Left lobe of liver (tissue), 2 donors: ENCODE data around the gene NBPF6. TPM values are rescaled to one million over a fixed set of nuclear protein-coding genes. Genes with fewer than 3 reads are reported as not detected.
A peak's percentile ranks its signal among the peaks of the same experiment; 100 is the strongest.
"Not testable (repeated sequence)": the region's sequence is repeated elsewhere in the genome, so short reads cannot be mapped to it uniquely, and the experiment has no call there.

Experiments
- ATAC-seq: fragments of 200-7000 bp; cut with Tn5 transposase; one replicate; pipeline ENCODE4 v1.9.1; 2020; ENCODE audit warnings: mild to moderate bottlenecking, moderate library complexity
- DNase-seq: peaks from one replicate; pipeline ENCODE4 v3.0.0-alpha.2; 2020; ENCODE audit warnings: low spot score
- total RNA-seq: library from RNA; stranded (reverse); gene quantifications from one replicate; pipeline ENCODE4 v1.2.1, GENCODE V29; 2021
- donor health status: DM: no; HTN: no; CAD: no; lungs with moderate emphysema.
- donor health status: DM: no; HTN: yes; CAD: no.

NBPF6 gene
- total RNA-seq, 1 donor from 2014 or later, result not detected

DNA sequence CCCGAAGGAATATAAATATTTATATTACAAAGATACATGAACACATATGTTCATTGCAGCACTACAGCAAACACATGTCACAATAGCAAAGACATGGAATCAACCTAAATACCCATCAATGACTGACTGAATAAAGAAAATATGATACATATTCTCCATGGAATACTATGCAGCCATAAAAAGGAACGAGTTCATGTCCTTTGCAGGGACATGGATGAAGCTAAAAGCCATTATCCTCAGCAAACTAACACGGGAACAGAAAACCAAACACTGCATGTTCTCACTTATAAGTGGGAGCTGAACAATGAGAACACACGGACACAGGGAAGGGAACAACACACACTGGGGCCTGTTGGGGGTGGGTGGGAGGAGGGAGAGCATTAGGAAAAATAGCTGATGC, 46.7 kb downstream of the NBPF6 start:
- not testable (repeated sequence) for ATAC-seq, DNase-seq

DNA sequence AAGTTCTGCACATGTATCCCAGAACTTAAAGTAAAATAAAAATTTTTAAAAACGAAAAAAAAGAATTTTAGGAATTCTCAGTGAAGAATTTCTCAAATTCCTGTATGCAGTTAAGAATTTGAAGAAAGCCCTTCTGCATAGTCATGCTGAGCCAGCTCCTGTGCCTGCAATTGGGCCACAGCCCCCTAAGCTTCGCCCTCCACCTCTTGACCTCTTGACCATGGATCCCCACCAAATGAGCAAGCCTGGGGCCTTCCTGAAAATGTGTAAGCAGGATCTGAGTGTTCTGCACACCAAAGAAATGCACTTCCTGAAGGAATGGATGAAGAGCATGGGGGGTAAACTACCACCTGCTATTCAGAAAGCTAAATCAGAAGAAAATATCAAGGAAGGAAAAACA, 52.0 kb downstream of the NBPF6 start:
- ATAC-seq, result no peak
- DNase-seq, result no peak

DNA sequence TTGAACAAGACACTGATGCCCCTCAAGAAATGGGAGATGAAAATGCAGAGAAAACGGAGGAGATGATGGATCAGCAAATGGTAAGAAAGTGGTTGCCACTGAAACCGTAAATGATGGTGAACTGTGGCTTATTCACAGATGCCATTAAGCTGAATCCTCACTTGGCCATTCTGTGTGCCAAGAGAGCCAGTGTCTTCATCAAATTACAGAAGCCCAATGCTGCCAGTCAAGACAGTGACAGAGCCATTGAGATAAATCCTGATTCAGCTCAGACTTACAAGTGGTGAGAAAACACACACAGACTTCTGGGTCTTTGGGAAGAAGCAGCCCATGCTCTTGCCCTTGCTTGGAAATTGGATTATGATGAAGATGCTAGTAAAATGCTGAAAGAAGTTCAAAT, 52.5 kb downstream of the NBPF6 start:
- DNase-seq (no peak), ATAC-seq (no peak)

DNA sequence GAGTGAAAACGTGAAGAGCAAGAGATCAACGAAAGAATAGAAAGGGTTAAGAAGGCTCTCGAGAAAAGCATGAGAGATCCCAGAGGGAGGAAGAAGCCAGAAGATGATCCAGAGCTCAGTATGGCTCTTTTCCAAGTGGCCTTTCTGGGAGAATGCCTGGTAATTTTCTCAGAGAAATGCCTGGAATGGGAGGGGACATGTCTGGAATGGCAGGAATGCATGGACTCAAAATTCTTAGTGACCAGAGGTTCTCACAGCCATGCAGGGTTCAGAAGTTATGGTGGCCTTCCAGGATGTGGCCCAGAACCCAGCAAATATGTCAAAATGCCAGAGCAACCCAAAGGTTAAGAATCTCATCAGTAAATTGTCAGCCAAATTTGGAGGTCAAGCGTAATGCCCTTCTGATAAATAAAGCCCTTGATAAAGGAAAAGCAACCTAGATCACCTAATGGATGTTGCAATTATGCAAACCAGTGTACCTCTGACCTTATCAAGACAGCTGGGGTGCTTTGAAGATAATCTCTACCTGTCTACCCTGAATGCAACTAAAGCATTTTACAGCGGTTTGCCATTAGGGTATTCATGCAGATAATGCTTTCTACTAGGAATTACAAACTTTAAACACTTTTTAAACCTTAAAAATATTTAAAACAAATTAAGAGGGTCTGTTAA, 53.1 kb downstream of the NBPF6 start:
- ATAC-seq (no peak), DNase-seq (no peak)

DNA sequence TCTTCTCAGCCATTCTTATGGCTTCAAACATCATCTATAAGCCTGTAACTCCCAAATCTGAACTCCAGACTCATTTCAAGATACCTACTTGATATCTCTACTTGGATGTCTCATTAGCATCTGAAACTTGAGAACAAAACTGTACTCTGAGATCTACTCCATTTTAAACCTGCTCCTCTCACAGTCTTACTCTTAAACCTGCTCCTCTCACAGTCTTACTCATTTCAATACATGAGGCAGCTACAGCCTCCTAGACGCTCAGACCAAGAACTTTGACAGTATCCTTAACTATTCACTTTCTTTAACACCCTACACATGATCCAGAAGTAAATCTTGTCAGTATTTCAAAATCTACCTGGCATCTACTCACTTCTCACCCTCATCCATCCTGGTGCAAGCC, 54.3 kb downstream of the NBPF6 start:
- no peak for ATAC-seq
- no peak for DNase-seq

DNA sequence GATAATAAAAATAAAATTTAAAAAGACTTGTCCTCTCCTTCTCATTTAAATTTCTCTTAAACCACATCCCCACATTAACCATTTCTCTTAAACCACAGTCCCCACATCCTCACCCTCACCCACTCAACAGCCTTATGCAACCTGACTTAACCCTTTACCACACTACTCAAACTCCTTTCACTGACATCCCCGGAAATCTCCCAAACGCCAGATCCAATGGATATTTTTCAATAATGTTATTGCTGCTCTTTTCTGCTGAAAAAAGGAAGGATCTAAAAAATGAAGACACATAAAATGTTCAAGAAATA, 55.6 kb downstream of the NBPF6 start:
- DNase-seq (no peak), ATAC-seq (no peak)

DNA sequence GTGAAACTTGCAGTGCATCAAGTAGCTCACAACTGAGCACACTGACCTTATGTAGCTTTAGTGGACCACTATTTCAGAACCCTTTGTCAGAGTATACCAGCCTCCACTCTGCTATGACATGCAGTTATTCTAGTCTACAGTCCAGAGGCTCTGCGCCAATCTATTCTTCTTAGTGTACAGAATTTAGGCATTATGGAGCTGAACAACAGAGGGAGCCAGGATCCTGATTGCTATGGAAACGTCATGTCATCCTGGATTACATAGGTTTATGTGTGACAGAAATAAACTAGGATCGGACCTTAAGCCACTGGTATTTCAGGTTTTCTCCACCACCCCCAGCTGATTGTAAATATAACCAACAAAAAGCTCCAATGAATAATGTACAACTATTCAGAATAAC, 61.6 kb downstream of the NBPF6 start:
- no peak for ATAC-seq
- DNase-seq, result no peak

DNA sequence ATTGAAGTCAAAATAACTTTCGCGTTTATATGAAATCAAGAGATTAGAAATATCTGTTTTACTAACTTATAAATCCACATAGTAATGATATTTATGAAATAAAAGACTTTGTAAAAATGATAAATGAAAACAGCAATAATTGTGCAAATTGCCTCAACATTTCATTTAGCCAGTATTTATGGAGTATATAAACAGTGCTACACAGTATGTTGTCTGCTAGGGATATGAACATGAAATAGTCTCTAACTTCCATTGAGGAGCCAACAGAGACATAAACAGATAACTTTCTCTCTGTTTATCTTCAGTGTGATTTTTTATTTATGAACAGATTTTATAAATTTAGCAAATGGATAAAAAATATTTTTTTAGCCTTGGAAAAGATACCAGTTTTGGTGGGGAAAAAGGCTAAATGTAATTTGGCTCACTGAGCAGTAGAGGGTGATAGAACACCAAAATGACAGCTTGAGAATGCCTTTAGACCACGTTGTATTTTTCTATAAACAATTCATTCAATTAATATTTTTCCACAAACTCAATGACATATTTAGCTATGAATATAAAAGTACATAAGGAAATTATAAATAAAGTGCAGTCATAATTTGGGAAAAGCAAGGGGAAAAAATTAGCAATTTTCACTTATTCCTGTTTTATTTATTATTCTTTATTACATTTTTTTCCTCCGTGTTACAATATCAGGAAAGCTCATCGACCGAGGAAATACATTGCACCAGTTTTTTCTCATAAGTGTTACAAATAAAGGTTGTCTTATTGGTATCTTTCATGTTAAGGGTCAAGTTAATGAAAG, 62.3 kb downstream of the NBPF6 start:
- peak; percentile 72 for ATAC-seq
- DNase-seq, result no peak

DNA sequence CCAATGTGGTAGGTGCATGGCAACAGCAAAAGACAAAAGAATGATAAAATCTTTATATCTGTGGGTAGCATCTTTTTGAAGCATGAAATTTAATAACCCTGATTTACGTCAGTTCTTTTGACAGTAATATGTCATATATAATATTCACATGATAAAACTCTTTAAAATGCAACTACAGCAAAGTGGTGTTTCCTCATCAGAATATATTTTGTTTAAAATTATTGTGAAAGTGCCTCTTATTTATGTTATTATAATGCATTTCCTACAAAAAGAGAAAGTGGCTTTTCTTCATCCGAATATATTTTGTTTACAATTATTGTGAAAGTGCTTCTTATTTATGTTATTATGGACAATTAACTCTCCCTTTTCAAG, 62.9 kb downstream of the NBPF6 start:
- DNase-seq (no peak), ATAC-seq (no peak)

DNA sequence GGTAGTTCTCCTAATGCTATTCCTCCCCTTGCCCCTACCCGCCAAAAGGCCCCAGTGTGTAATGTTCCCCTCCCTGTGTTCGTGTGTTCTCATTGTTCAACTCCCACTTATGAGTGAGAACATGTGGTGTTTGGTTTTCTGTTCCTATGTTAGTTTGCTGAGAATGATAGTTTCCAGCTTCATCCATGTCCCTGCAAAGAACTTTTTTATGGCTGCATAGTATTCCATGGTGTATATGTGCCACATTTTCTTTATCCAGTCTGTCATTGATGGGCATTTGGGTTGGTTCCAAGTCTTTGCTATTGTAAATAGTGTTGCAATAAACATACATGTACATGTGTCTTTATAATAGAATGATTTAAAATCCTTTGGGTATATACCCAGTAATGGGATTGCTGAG, 63.8 kb downstream of the NBPF6 start:
- ATAC-seq, DNase-seq: not testable (repeated sequence)

DNA sequence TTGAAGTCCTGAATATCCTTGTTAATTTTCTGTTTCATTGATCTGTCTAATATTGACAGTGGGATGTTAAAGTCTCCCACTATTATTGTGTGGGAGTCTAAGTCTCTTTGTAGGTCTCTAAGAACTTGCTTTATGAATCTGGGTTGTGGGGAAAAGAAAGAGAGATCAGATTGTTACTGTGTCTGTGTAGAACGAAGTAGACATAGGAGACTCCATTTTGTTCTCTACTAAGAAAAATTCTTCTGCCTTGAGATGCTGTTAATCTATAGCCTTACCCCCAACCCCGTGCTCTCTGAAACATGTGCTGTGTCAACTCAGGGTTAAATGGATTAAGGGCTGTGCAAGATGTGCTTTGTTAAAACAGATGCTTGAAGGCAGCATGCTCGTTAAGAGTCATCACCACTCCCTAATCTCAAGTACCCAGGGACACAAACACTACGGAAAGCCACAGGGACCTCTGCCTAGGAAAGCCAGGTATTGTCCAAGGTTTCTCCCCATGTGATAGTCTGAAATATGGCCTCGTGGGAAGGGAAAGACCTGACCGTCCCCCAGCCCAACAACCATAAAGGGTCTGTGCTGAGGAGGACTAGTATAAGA, 67.3 kb downstream of the NBPF6 start:
- DNase-seq, ATAC-seq: not testable (repeated sequence)

Other genes with a start within 250 kb of the NBPF6 start
- gene SLC25A24, start 250.0 kb upstream of the NBPF6 start, total RNA-seq, result 1.6 TPM
- gene NBPF4, start 206.3 kb upstream of the NBPF6 start, total RNA-seq, result not detected
- gene EEIG2, start 109.8 kb downstream of the NBPF6 start, total RNA-seq, result 1.5 TPM
- gene HENMT1, start 210.8 kb downstream of the NBPF6 start, total RNA-seq, result 0.58 TPM
- gene PRPF38B, start 242.0 kb downstream of the NBPF6 start, total RNA-seq, result 12.0 TPM